Measurements from ENCODE around the gene SHFL.
A peak's percentile ranks its signal among the peaks of the same experiment; 100 is the strongest.

SHFL gene

DNA sequence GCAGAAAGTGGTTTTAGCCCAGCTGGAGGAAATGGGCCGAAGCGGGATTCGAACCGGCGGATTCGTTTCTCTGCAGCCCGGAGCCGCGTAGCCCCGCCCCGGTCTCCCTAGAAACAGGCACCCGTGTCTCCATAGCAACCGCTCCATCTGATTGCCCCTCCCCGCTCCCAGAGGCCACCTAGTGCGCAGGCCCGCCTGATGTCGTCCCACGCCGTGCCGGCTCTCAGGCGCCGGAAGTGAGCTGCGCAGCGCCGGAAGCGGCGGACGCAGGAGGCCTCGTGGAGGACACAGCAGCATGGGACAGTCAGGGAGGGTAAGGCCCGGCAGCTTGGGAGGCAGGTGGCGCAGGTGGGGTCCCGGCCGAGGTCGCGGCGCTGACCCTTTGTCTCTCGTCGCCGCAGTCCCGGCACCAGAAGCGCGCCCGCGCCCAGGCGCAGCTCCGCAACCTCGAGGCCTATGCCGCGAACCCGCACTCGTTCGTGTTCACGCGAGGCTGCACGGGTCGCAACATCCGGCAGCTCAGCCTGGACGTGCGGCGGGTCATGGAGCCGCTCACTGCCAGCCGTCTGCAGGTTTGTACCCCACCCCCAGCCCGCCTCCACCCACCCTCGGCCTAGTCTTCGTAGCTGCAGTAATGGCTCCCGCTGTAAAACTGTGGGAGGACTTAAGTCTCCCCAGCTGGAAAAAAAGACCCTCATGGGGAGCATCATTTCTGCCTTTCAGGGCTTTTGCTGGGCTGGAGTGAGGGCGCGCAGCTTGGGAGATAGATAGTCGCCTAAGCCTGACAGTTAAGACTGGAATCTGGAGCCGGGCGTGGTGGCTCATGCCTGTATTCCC, 20.2 kb downstream of the SHFL start, which contains the start of gene PPAN:
Gene PPAN, plus strand, starts transcription at position 263 of the 837 bp plus-strand sequence. Its CDS starts 33 bp downstream, at position 296.
- H3K4me3 ChIP-seq = peak within 1 kb of the TSS; percentile 62 to 97
- H3K4me1 ChIP-seq = peaks cover 0 to 18% (median 15%) of the 10 kb centered on the region in 4 donors
- peak; percentile 98 to 99 for DNase-seq
- TF ChIP-seq, protein P1, sequence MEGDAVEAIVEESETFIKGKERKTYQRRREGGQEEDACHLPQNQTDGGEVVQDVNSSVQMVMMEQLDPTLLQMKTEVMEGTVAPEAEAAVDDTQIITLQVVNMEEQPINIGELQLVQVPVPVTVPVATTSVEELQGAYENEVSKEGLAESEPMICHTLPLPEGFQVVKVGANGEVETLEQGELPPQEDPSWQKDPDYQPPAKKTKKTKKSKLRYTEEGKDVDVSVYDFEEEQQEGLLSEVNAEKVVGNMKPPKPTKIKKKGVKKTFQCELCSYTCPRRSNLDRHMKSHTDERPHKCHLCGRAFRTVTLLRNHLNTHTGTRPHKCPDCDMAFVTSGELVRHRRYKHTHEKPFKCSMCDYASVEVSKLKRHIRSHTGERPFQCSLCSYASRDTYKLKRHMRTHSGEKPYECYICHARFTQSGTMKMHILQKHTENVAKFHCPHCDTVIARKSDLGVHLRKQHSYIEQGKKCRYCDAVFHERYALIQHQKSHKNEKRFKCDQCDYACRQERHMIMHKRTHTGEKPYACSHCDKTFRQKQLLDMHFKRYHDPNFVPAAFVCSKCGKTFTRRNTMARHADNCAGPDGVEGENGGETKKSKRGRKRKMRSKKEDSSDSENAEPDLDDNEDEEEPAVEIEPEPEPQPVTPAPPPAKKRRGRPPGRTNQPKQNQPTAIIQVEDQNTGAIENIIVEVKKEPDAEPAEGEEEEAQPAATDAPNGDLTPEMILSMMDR (IDR thresholded peaks at IDR 0.05) = peak in 1 of 2 experiments; percentile 6
- H3K27ac ChIP-seq = peak within 1 kb of the TSS; percentile 69 to 79
- peaks cover 40% of the 10 kb centered on the region in 3 donors for H3K36me3 ChIP-seq
- H3K9me3 ChIP-seq = no peaks in the 10 kb centered on the region
- intact Hi-C loops (cut with DNase I; ENCODE audit: low total_unique reads) = loop anchor here (5.0 to 10.0 kb wide), 2 partner anchors 88 to 146 kb away; partner anchors contain the start of genes DNMT1 and MRPL4
- no peaks in the 10 kb centered on the region for H3K27me3 ChIP-seq

DNA sequence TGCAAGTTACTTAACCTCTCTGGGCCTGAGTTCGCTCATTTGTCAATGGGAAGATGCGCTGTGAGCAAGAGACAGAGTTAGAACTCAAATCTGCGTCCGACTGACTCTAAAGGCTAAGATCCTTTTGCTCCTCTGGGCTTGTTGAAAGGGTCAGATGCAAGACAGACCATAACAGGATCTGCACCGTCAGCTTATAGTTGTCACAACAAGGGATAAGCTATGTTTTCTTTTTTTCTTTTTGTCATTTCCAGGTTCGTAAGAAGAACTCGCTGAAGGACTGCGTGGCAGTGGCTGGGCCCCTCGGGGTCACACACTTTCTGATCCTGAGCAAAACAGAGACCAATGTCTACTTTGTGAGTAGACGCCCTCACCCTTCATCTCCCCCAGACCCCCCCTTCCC, 21.1 kb downstream of the SHFL start:
- Histone ChIP-seq H3K27me3 (no peaks in the 10 kb centered on the region), H3K4me1 (peaks cover 0 to 18% (median 15%) of the 10 kb centered on the region in 4 donors), H3K4me3 (peak overlapping the region; percentile 62 to 97), H3K9me3 (no peaks in the 10 kb centered on the region), H3K27ac (no peak overlapping the region), H3K36me3 (peaks cover 41 to 46% (median 42%) of the 10 kb centered on the region in 3 donors)
- intact Hi-C loops (cut with DNase I; ENCODE audit: low total_unique reads) = loop anchor here (5.0 to 10.0 kb wide), 2 partner anchors 88 to 145 kb away; partner anchors contain the start of genes DNMT1 and MRPL4
- DNase-seq = no peak
- TF ChIP-seq, protein P1 (IDR thresholded peaks at IDR 0.05) = no peak

DNA sequence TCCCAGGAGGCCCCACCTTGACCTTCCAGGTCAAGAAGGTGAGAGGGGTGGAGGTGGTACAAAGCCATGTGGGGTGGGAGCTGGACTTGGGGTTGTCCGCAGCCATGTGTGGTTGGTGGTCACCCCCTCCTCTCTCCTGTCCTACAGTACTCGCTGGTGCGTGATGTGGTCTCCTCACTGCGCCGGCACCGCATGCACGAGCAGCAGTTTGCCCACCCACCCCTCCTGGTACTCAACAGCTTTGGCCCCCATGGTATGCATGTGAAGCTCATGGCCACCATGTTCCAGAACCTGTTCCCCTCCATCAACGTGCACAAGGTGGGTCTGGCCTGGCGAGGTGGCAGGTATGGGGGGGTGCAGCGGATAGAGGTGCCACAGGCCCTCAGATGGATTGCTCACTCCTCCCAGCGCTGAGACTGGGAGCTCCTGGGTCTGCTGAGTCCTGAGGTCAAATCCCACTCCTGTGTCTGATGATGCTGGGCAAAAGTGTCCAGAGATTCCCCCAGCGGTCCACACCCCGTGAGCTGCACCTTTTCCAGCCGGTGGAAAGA, 21.8 kb downstream of the SHFL start:
- H3K27me3 ChIP-seq = no peaks in the 10 kb centered on the region
- TF ChIP-seq, protein P1 (IDR thresholded peaks at IDR 0.05) = no peak
- no peaks in the 10 kb centered on the region for H3K9me3 ChIP-seq
- H3K27ac ChIP-seq = no peak overlapping the region
- DNase-seq = no peak
- intact Hi-C loops (cut with DNase I; ENCODE audit: low total_unique reads) = loop anchor here (5.0 to 10.0 kb wide), 2 partner anchors 87 to 144 kb away; partner anchors contain the start of genes DNMT1 and MRPL4
- peaks cover 41 to 46% (median 42%) of the 10 kb centered on the region in 3 donors for H3K36me3 ChIP-seq
- no peak overlapping the region for H3K4me3 ChIP-seq
- peaks cover 0 to 19% (median 17%) of the 10 kb centered on the region in 4 donors for H3K4me1 ChIP-seq

DNA sequence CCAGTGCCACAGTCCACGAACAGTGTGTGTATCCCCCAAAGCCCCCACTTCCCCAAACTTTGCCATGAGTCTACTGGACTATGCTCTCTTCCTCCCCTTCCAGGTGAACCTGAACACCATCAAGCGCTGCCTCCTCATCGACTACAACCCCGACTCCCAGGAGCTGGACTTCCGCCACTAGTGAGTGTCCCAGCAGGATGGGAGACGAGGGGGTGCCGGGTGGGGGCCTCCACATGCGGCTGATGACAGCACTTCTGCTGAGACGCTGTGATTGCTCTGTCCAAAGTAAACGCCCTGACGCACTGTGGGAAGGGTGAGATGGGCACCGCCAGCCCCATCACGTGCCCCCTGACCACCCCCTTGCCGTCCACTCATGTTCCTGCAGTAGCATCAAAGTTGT, 23.4 kb downstream of the SHFL start:
- Histone ChIP-seq H3K27ac (no peak overlapping the region), H3K36me3 (peaks cover 42 to 54% (median 48%) of the 10 kb centered on the region in 3 donors), H3K27me3 (no peaks in the 10 kb centered on the region), H3K9me3 (no peaks in the 10 kb centered on the region), H3K4me3 (no peak overlapping the region), H3K4me1 (peaks cover 0 to 23% (median 22%) of the 10 kb centered on the region in 4 donors)
- intact Hi-C loops (cut with DNase I; ENCODE audit: low total_unique reads) = loop anchor here (5.0 to 10.0 kb wide), 2 partner anchors 85 to 143 kb away; partner anchors contain the start of genes DNMT1 and MRPL4
- TF ChIP-seq, protein P1 (IDR thresholded peaks at IDR 0.05) = no peak
- no peak for DNase-seq

DNA sequence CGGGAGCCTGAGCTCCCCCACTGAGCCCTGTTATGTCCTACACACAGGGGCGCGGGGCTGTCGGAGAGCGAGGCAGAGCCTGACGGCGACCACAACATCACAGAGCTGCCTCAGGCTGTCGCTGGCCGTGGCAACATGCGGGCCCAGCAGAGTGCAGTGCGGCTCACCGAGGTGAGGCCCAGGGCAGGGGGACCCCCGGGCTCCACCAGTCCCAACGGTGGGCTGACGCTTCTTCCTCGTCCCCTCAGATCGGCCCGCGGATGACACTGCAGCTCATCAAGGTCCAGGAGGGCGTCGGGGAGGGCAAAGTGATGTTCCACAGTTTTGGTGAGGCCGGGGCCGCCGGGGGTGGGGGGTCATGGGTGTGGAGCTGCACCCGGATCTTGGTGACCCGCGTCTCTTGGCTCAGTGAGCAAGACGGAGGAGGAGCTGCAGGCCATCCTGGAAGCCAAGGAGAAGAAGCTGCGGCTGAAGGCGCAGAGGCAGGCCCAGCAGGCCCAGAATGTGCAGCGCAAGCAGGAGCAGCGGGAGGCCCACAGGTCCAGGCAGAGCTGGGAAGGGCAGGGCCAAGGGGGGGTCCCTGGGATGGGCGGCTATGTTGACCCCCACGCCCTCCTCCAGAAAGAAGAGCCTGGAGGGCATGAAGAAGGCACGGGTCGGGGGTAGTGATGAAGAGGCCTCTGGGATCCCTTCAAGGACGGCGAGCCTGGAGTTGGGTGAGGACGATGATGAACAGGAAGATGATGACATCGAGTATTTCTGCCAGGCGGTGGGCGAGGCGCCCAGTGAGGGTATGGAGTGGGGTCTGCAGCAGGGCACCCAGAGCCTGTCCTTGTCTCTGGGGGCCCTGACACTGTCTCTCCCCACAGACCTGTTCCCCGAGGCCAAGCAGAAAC, 24.2 kb downstream of the SHFL start:
- Histone ChIP-seq H3K4me1 (peaks cover 0 to 26% (median 22%) of the 10 kb centered on the region in 4 donors), H3K27ac (no peak overlapping the region), H3K4me3 (no peak overlapping the region), H3K9me3 (no peaks in the 10 kb centered on the region), H3K36me3 (peaks cover 49 to 62% (median 56%) of the 10 kb centered on the region in 3 donors), H3K27me3 (no peaks in the 10 kb centered on the region)
- intact Hi-C loops (cut with DNase I; ENCODE audit: low total_unique reads) = no loop called here
- TF ChIP-seq, protein P1 (IDR thresholded peaks at IDR 0.05) = no peak
- DNase-seq = no peak
